GM12875 (cell line): Measurements from ENCODE around the gene ERN1.

ENCODE experiments used
- H3K4me3 ChIP-seq: one replicate; pipeline ENCODE4 v1.5.1; 2011; ENCODE audit warnings: low read depth, low read length, control low read depth
- CTCF ChIP-seq: IDR thresholded peaks from 2 replicates; pipeline ENCODE4 v1.5.1; 2011; ENCODE audit warnings: low read depth, mild to moderate bottlenecking, control low read depth, inconsistent platforms, low read length, moderate library complexity, borderline replicate concordance; ENCODE audit not compliant: insufficient read depth

The ERN1 gene

GRCh38 chr17:64040206-64040605 is 89.7 kb downstream of the ERN1 start:
- H3K4me3 ChIP-seq, result no peak overlapping the region
- no peak for TF ChIP-seq CTCF

DNA sequence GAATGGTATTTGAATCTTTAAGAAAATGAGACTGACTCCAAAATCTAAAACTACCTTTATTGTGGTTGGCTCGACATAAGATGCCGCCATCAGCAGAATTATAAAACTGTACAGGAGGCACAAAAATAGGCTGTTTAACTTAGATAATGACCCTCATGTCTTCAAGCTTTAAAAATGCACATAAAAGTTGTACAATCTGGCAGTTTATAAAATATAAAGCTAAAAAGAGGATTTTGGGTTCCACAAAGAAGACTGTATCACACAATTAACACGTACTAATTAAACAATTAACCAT is 90.9 kb downstream of the ERN1 start:
- TF ChIP-seq CTCF, result no peak

DNA sequence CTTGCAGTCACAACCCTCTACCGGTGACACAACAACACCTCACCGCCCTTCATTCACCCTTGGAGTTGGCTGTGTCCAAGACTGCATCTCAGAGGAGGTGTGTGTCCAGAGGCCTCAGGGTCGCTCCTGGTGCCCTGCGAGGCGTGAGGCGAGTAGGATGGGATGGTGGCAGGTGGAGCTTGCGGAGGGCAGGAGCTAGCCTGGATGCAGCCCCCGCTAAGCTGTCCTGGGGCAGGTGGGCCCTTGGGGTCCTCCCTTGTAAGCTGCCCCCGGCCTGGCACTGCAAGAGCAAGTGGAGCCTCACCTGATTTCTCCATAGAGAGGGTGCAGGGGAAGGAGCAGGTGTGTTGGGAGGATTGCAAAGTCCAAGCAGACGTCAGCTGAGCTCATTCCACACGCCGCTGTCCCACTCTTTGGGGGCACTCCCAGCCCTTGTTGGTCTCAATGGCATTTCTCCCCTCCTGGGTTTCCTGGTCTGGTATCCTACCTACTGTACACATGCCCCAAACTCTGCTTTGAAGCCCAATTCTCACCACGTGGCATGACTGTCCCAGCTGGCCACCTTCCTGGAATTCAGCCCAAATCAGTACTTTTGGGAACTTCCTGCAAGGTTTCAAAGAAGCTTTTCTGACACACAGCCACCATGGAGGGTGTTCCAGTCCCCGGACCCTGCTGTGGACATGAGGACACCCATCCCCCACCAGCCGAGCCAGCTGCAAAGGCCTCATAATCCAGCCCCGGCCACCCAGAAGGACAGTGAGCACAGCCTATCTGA is 91.4 kb downstream of the ERN1 start:
- TF ChIP-seq CTCF, result no peak
- H3K4me3 ChIP-seq, result no peak overlapping the region

More for the DNA sequence above, 90.9 kb downstream of the ERN1 start:
- no peak overlapping the region for H3K4me3 ChIP-seq

- no peak for TF ChIP-seq CTCF
- no peak overlapping the region for H3K4me3 ChIP-seq
Observed at GRCh38 chr17:64037802-64038201, 92.1 kb downstream of the ERN1 start.

- H3K4me3 ChIP-seq, result no peak overlapping the region
- no peak for TF ChIP-seq CTCF
Observed at GRCh38 chr17:64037180-64037579, 92.8 kb downstream of the ERN1 start.

- no peak for TF ChIP-seq CTCF
- no peak overlapping the region for H3K4me3 ChIP-seq
Observed at GRCh38 chr17:64036198-64036922, 93.6 kb downstream of the ERN1 start.

DNA sequence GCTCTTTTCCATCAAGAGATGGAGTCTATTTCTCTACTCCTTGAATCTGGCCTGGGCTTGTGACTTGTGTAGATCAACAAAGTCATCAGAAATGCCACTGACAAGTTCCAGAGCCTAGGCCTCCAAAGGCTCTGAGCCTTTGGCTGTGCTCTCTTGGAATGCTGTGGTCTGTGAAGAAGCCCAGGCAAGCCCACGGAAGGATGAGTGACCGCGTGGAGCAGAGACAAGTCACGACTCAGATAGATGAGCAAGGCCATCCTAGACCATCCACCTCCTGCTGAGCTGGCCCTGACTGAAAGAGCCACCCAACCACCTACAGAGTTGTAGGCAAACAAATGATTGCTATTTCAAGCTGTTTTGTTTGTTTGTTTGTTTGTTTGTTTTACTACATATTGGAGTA is 97.9 kb downstream of the ERN1 start:
- no peak overlapping the region for H3K4me3 ChIP-seq
- no peak for TF ChIP-seq CTCF
